Activated CD4-positive, alpha-beta T cell treated with anti-CD3 and anti-CD28 coated beads, Interleukin-2, amount 50 U/mL, for 24 hours (primary cell): ENCODE measurements around the gene CHD6.

Experiments
- DNase-seq, 2 donors: peaks; one replicate each; pipeline ENCODE4 v3.0.0-alpha.2; 2020; ENCODE audit warnings: low read depth in 1 of 2, low spot score in 1 of 2

Gene CHD6

DNA sequence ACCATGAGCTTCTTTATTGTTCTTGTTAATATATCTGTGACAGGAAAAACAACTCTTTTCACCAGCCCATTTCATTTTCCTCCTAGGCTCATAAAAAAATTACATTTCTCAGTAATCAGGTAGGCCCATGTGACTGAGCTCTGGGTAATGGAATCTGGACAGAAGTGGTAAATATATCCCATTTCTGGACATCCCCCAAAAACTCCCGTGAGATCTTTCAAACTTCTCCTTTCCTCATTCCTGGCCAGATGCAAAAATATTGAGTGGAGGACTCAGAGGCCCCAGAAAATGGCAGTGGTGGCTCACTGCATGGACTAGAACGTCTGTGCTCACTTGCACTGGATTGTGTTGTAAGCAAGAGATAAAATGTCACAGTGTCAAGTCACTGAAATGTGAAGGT lies 3.8 kb upstream of the CHD6 start:
- no peak for DNase-seq

DNA sequence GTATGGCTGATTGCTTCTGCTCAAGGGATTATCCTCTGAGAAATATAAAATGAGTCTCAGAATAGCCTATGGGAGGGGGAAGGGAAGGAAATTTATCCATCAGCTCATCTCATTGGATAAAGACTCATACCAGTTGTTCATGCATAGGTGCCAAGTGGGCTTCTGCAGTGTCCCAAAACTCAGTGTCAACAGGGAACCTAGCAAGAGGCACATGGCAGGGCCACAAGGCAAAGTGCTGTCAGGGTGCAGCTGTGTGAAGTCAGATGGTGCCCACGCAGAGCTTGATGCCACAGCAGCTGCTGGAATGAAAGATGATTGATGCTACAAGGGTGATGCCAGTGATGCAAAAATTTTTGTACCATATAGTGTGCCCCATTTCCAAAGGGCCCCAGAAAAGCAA lies 3.2 kb upstream of the CHD6 start:
- no peak for DNase-seq

DNA sequence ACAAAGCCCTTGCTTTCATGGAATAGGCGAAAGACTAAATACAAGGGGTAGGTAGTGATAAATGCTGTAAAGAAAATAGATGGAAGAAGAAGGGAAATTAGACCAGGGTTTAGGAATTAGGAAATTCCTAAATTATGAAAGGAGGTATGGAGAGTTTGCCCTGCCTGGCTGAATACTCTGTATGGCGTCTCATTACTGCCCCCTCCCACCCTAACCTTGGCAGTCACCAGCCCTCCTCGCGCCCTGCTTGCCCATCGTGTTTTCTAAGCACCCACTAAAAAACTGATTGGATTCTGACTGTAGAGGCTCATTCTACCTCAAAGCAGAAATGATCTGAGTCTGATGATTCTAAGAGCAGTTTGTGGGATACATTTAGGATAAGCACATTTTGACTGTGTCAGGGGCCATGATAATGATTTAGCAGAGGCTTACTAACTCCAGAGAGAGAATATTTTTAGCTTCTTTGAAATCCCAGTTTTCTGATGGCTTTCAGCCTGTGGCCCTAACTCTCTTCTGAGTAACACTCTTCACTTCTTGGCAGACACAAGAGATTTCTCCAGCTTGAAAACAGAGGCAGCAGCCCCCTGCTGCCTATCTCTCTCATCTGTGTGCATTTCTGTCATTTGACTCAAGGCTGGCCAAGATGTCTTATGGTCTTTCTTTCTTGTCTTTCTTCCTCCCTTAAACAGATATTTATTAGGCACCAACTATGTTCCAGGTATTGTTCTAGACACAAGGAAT lies 1.4 kb upstream of the CHD6 start:
- DNase-seq: no peak

DNA sequence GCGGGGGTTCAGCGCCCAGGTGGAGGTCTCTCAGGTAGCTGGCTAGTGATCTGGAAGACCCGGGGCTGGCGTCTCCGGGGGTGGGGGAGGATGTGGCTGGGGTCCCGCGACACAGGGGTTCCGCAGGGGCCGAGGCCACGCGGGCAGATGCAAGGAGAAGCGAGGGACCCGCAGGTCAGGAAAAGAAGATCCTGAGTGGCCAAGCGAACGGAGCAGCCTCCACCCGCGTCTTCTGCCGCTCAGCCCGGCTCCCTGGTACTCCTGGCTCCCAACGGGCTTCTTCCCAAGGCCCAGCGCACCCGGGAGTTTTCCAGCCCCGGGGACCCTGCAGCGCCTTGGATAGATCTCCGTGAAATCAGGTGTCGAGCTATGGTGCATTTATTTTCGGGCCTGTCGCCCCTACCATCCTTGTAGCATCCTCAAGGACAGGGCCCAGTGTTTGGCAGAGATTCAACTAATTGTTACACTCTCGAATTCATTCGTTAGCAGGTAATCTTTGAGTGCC lies 682 bp upstream of the CHD6 start:
- DNase-seq: no peak

DNA sequence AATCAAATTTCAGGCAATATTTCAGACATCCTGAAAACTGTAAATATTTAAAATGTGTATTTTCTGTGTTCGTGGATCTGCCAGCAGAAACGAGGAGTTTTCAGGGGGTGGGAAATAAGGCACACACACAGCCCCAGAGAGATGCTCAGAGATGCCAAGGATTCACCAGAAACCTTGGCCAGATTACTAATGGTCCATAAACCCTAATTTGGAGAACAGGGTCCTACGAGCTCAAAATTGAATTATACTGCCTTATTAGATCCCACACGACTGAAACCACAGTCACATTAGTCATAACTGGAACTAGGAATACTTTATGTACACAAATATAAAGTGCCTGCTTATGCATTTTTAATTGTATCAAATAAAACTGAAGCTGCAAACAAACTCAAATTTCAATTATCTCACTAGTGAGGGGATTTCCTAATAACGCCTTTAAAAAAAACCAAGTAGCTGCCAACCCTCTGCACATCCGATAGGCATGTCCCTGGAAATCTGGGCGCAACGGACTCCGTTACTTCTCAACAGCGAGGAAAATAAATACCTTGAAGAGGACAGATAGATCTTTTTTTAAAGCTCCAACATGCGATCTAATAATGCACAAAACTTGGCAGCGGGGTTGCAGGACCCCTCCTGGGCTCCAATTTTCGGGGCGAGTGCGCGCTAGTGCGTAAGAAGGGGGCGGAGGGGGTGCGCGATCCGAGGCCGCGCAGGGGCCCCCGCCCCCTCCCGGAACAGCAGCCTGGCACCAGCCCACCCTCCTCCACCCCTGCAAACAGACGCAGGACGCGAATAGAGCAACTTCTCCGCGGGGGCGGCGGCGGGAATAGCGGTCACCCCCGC lies 897 bp downstream of the CHD6 start:
- DNase-seq: peak in 1 of 2 donors; percentile 1

DNA sequence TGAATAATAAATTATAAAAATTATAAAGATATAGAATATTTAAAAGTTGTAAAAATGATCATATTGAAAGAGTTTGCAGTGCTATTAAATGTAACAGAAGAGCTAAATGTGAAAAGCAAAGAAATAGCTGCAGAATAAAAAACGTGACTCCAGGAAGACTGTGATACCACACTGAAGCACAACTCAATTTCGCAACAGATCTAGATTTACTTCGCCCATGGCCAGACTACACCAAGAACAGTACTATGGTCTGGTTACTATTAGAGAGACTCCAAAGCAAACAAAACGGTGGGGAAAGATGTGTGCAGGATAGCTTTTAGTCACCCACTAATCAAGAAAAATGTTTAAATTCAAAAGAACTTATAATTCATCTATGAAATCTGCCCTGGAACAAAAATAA lies 1.9 kb downstream of the CHD6 start:
- DNase-seq: no peak

DNA sequence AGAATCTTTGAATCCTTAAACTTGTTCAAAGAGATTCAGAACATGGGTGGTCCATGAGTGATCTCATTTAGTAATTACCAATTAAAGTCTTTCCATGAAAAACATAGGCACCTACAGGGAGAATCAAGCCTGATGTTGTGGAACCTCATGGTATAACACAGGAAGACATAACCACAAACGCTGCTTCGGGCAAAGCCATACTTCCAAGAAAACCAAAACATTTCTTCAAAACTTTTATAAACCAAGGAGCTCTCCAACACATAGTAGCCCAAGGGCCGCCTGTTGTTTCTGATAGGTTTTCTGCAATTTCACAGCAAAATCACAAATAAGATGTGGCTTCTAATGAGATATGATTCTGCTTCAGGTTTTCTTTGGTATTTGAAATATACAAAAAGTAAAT lies 2.5 kb downstream of the CHD6 start:
- DNase-seq: no peak

DNA sequence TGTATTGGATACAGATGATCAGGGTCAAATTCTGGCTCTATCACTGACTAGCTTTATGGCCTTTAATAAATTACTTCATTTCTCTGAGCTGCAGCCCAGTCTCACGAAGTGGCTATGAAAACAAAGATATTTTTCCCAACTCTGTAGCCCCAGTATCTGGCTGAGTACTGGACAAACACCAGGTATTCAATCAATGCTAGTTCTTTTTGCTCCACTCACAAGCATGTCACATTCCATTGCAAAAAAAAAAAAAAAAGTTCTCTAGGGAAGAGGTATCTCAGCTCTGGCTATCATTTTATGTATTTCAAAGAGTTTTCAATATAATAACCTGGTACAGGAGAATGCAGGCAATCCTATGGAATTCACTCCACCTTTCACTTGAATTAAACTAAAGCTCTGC lies 3.1 kb downstream of the CHD6 start:
- DNase-seq: no peak

DNA sequence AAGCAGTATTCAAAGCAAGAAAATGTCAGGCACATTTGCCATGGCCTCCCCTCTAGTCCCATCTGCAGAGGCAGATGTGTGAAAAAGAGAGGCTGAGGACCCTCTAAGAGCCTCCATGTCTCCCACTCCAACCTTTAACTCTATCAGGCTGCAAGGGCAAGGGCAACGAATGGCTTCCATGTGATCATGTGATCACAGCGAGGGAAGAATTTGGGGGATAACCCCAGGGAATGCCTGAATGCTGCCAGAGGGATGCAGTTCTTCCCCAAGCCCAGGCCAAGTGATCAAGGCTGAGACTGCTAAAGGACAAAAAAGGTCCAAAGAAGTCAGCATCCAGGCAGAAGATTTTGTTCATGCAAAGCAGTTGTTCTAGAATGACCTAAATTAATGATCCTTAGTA lies 4.9 kb downstream of the CHD6 start:
- no peak for DNase-seq

DNA sequence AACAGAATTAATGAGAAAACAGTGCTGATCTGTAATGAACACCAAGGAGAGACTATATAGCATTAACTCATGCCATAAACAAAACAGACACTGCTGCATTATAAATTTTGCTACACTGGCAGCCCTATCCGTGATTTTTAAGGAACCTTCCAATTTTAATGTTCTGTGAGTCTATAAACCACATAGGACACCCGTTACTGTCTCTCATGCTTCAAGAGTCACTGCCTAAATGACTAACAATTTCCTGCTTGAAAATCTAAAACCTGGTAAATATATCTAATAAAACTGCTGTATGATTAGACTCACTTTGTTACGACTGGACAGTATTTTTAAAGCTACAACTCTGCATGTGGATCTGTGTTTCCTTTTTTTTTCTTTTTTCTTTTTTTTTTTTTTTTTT lies 8.7 kb downstream of the CHD6 start:
- DNase-seq: no peak

DNA sequence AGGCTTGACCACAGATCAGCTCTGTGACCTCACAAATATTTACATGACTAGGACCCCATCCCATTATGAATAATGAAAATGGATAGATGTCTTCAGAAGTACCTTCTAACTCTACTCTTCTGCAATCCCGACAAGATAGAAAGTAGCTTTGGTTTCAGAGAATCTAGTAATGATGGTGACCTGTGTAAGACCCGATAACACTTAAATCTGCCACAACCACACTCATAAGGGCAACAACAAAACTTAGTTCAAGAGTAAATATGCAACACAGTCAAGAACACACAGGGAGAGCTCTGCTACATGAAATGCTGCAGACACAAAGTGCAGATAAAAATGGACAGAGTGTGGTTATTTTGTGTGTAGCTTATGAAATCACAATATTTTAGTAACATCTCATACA lies 9.6 kb downstream of the CHD6 start:
- no peak for DNase-seq

DNA sequence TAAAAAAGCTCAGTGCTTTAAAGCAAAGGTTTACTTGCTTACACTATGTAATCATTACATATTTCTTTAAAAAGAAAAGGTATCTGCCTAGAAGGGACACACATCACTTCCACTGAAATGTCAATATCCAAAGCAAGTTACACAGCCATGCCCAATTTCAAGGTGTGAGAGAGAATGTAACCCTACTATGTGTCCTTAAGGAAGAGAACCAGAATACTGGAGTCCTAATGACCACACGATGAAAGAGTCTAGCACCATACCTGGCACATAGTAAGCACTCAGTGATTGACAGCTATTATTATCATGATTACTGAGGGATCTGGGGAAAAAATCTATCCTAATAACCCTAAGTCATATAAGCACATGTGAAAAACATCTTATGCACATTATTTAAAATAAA lies 10.4 kb downstream of the CHD6 start:
- no peak for DNase-seq

DNA sequence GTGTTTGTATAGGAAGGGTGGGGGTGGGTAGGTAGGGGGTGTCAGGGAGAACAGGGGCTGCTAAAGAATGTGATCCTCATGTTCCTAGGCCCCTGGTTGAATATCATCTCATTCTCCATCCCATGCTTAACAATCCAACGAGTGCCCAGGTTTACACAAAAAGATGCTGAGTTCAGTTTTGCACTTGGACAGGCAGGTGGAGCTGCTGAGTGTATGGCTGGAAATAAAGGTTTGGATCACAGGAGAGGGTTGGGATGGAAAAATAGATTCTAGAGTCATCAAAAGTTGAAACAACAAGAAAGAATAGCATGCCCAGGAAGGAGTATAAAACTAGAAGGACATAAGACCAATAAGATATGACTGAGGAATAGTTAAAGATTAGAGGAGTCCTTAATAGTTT lies 14.2 kb downstream of the CHD6 start:
- no peak for DNase-seq

DNA sequence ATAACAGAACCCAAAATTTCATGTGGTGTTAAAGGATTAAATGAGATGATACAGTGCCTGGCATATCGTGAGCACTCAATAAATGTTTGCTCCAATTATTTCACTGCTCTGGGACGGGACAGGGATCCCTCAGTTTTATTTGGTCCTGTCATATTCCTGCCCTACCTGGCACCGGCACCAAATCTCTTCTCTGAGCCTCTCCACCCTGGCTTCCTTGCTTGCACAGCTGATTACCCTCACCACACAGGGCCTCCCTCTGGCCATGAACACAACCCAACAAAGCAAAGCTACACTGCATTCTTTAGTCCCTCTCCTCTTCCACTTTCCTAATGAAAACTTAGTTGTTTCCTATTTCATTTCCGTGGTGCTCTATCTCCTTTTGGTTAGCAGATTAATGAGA lies 16.4 kb downstream of the CHD6 start:
- DNase-seq: no peak

DNA sequence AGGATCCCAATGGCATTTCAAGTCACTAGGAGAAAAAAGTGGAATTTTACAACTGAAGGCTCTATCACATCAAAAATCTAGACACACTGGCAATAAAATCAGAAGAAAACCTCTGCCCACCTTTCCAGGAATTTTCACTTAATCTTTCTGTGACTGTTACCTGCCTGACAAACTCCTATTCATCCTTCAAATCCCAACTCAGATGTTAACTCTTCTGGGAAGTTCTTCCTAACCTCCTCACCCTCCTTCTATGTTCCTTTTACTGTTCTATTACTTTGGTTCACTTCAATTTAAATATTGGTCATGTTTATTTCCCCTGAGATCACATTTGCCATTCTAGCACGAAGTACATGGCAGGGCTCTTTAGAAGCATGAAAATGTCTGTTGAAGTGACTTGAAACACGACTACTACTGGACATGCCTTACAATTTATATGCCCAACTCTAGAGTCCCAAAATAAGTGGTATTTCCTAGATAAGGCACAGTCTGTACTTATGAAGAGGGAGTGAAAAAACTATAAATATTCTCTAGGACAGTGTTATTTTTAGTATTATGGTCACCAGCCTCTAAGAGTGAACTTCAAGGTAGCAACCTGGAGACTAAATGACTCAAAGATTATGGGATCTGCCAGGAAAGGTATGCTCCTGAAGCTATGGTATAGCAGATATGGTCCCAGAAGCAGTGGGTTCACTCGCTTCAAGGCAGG lies 17.1 kb downstream of the CHD6 start:
- DNase-seq: no peak

DNA sequence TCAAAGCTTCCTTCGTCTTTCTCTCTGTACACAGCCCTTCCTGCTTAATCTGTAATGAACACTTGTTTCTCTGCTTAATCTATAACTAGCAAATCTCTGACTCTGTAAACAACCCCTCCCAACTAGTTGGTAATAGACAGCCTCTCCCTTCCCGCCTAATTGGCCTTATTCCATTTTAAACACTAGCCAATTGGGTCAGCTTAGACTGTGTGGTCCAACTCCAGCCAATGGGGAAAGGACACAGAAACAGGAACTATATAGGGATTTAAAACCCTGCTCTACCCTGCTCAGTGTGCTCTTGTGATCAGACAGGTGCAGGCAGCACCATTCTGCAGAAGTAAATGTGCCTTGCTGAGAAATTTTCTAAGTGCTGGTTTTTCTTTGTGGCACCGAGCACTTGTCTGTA lies 18.5 kb downstream of the CHD6 start:
- DNase-seq: no peak

DNA sequence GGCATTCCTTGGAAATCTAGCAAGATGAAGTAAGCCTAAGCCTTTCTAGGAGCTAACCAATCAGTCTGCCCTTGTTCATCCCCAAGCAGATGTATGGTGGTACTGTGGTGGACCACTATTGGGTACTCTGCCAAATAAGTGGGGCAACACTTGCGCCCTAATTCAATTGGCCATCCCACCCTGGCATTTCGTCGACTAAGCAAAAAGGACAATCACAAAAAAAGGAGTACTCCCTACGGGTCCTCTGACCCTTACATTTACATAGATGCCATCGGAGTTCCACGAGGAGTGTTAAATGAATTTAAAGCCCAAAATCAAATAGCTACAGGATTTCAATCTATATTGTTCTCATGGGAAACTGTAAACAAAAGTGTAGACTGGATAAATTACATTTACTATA lies 19.5 kb downstream of the CHD6 start:
- no peak for DNase-seq

DNA sequence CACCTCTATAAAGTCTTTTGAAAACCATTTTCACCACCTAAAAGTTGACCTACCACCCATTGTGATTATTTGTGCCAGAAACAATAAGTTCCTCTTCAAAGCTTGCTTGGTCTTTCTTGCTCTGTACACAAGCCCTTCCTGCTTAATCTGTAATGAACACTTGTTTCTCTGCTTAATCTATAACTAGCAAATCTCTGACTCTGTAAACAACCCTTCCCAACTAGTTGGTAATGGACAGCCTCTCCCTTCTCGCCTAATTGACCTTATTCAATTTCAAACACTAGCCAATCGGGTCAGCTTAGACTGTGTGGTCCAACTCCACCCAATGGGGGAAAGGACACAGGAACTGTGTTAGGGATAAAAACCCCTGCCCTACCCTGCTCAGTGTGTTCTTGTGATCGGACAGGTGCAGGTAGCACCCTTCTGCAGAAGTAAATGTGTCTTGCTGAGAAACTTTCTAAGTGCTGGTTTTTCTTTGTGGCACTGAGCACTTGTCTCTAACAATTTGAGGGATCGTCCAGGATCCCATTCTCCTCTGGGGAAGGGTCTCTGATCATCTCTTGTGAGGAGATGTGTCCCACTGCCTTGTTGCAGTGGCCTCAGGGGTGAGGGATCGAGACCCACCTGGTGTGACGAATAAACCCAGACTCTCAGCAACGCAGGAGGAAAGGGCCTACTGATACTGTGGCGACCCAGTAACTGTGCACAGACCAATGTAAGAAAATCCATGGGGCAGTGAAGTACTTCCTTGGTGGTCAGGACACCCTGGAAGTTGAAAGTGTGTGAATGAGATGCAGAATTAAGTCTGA lies 23.5 kb downstream of the CHD6 start:
- DNase-seq: no peak

DNA sequence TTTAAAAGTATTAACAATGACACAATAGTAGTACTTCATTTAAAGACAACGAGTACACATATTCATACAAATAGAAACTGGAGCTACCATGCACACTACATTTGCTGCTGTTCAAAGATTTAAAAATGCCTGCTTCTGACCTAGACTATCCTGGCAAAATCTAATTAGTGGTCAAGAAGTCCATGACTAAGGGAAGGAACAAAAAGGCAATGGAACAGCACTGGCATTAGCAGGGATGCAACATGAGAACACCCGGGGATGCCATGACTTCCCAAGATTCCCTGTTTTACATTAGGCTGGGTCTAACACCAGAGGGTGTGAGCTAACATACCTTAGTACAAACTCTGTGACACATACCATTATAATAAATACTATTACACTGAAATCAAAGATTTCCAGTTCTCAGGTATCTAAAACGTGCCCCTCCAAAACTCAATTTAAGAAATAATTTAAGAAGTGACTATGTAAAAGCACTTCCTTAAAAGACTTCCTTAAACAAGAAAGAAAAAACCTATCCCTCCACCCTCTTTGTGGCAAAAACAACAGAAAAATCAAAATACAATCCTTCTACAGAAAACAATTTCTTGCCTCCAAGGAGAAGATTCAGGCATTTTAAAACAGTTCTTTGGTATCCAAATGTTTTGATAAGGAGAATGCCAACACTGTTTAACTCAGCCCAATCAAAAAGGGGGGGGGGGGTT lies 25.5 kb downstream of the CHD6 start:
- no peak for DNase-seq

DNA sequence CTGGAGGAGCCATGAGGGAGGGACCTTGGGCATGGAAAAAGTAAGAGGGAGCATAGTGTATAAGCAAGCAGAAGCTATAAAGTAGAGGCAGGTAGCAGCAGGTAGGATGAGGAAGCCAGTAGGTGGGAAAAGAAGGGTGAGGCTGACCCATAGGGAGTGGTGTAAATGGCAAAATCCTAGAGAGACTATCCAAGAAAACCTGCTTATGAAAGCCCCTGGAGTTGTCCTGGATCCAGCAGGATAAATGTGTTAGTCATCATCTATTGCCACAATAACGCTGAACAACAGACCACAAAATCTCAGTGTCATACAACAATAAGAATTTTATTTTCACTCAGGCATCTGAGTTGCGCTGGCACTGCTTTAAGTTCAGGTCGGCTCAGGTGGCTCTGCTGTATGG lies 30.2 kb downstream of the CHD6 start:
- DNase-seq: no peak

DNA sequence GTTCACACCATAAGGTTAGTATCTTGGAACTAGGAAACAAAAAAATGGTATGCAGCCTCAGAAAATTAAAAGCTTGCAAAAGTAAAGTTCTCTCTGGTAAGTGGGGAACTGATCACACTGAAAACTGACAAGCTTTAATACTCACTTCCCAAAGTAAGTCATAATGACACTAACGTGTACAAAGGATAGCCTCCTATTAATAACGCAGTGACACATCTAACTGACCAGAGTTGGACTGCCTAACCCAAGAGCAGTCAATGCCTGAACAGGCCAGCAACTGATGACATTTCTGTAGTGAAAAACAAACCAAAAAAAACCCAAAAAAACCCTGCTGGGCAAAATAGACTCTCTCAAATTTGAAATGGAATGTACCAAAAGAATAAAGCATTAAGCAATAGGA lies 30.7 kb downstream of the CHD6 start:
- DNase-seq: no peak
